IPS-15b (cell line): Measurements from ENCODE around the gene COL26A1.

ENCODE experiments used
- H3K27me3 ChIP-seq: one replicate; pipeline ENCODE4 v1.6.1; 2013; ENCODE audit warnings: low read length; ENCODE audit not compliant: control insufficient read depth, insufficient read depth
- H3K36me3 ChIP-seq: one replicate; pipeline ENCODE4 v1.6.1; 2013; ENCODE audit warnings: low read length; ENCODE audit not compliant: control insufficient read depth, insufficient read depth
- H3K4me1 ChIP-seq: one replicate; pipeline ENCODE4 v1.6.1; 2013; ENCODE audit warnings: mild to moderate bottlenecking, low read length; ENCODE audit not compliant: control insufficient read depth, insufficient read depth
- H3K4me3 ChIP-seq: one replicate; pipeline ENCODE4 v1.5.1; 2013; ENCODE audit warnings: low read depth, low read length
- H3K9ac ChIP-seq: one replicate; pipeline ENCODE4 v1.6.1; 2013; ENCODE audit warnings: low read depth, mild to moderate bottlenecking, low read length
- H3K9me3 ChIP-seq: one replicate; pipeline ENCODE4 v1.6.1; 2013; ENCODE audit warnings: mild to moderate bottlenecking, low read length; ENCODE audit not compliant: control insufficient read depth, insufficient read depth

Gene COL26A1

GRCh38 chr7:101543846-101544245, 181.2 kb downstream of the COL26A1 start:
- no peak overlapping the region for H3K9ac ChIP-seq

GRCh38 chr7:101545441-101546190, 182.9 kb downstream of the COL26A1 start:
- H3K4me3 ChIP-seq = no peak overlapping the region
- H3K36me3 ChIP-seq = peaks cover 4% of the 10 kb centered on the region
- no peaks in the 10 kb centered on the region for H3K27me3 ChIP-seq
- no peak overlapping the region for H3K9ac ChIP-seq
- H3K4me1 ChIP-seq = no peaks in the 10 kb centered on the region
- H3K9me3 ChIP-seq = no peaks in the 10 kb centered on the region

More at GRCh38 chr7:101543846-101544245, 181.2 kb downstream of the COL26A1 start:
- Histone ChIP-seq H3K27me3 (no peaks in the 10 kb centered on the region), H3K4me1 (no peaks in the 10 kb centered on the region), H3K9me3 (no peaks in the 10 kb centered on the region), H3K4me3 (no peak overlapping the region), H3K36me3 (peaks cover 4% of the 10 kb centered on the region)

- Histone ChIP-seq H3K4me3 (no peak overlapping the region), H3K36me3 (peaks cover 4% of the 10 kb centered on the region), H3K9ac (no peak overlapping the region), H3K9me3 (no peaks in the 10 kb centered on the region), H3K4me1 (no peaks in the 10 kb centered on the region), H3K27me3 (no peaks in the 10 kb centered on the region)
Measured at GRCh38 chr7:101546308-101546936, 183.7 kb downstream of the COL26A1 start.

- H3K4me3 ChIP-seq = no peak overlapping the region
- peaks cover 4% of the 10 kb centered on the region for H3K36me3 ChIP-seq
- no peaks in the 10 kb centered on the region for H3K9me3 ChIP-seq
- no peaks in the 10 kb centered on the region for H3K27me3 ChIP-seq
- no peak overlapping the region for H3K9ac ChIP-seq
- H3K4me1 ChIP-seq = no peaks in the 10 kb centered on the region
Measured at GRCh38 chr7:101547022-101547915, 184.6 kb downstream of the COL26A1 start.

GRCh38 chr7:101547916-101548661, 185.4 kb downstream of the COL26A1 start:
- Histone ChIP-seq H3K4me1 (no peaks in the 10 kb centered on the region), H3K9ac (no peak overlapping the region), H3K27me3 (no peaks in the 10 kb centered on the region), H3K4me3 (no peak overlapping the region), H3K9me3 (no peaks in the 10 kb centered on the region), H3K36me3 (peaks cover 4% of the 10 kb centered on the region)

GRCh38 chr7:101549734-101550133, 187.1 kb downstream of the COL26A1 start:
- H3K4me3 ChIP-seq = no peak overlapping the region
- H3K9ac ChIP-seq = no peak overlapping the region
- peaks cover 4% of the 10 kb centered on the region for H3K36me3 ChIP-seq
- H3K9me3 ChIP-seq = no peaks in the 10 kb centered on the region
- no peaks in the 10 kb centered on the region for H3K27me3 ChIP-seq
- H3K4me1 ChIP-seq = no peaks in the 10 kb centered on the region

- H3K9ac ChIP-seq = no peak overlapping the region
- H3K9me3 ChIP-seq = no peaks in the 10 kb centered on the region
- H3K4me1 ChIP-seq = no peaks in the 10 kb centered on the region
- peaks cover 4% of the 10 kb centered on the region for H3K36me3 ChIP-seq
- H3K27me3 ChIP-seq = no peaks in the 10 kb centered on the region
- no peak overlapping the region for H3K4me3 ChIP-seq
Measured at GRCh38 chr7:101550641-101551541, 188.2 kb downstream of the COL26A1 start.

- Histone ChIP-seq H3K4me3 (no peak overlapping the region), H3K9ac (no peak overlapping the region), H3K4me1 (no peaks in the 10 kb centered on the region), H3K9me3 (no peaks in the 10 kb centered on the region), H3K36me3 (no peaks in the 10 kb centered on the region), H3K27me3 (no peaks in the 10 kb centered on the region)
Measured at GRCh38 chr7:101553018-101553770, 190.5 kb downstream of the COL26A1 start.

GRCh38 chr7:101553771-101554445, 191.2 kb downstream of the COL26A1 start:
- Histone ChIP-seq H3K9me3 (no peaks in the 10 kb centered on the region), H3K9ac (no peak overlapping the region), H3K4me1 (no peaks in the 10 kb centered on the region), H3K36me3 (no peaks in the 10 kb centered on the region), H3K27me3 (no peaks in the 10 kb centered on the region), H3K4me3 (no peak overlapping the region)
